CD4-positive, alpha-beta T cell treated with Interleukin-17A for 4 hours (primary cell): ENCODE results near the gene TSSK2.

Experiments used
- DNase-seq: peaks from one replicate; pipeline ENCODE4 v3.0.0-alpha.2; 2020; ENCODE audit warnings: mixed read lengths

The TSSK2 gene

GRCh38 chr22:19172213-19173046 is 41.3 kb downstream of the TSSK2 start:
- no peak for DNase-seq

GRCh38 chr22:19173047-19174035 is 42.2 kb downstream of the TSSK2 start:
- no peak for DNase-seq

GRCh38 chr22:19174106-19175025 is 43.3 kb downstream of the TSSK2 start:
- no peak for DNase-seq

- DNase-seq, result no peak
These were observed 44.0 kb downstream of the TSSK2 start for GRCh38 chr22:19175026-19175601.

- DNase-seq, result no peak
These were observed 44.6 kb downstream of the TSSK2 start for GRCh38 chr22:19175602-19176174.

GRCh38 chr22:19176175-19176643 is 45.1 kb downstream of the TSSK2 start:
- no peak for DNase-seq

GRCh38 chr22:19176732-19177131 is 45.6 kb downstream of the TSSK2 start:
- no peak for DNase-seq

- no peak for DNase-seq
These were observed 46.3 kb downstream of the TSSK2 start for GRCh38 chr22:19177164-19178064.

- peak; percentile 71 for DNase-seq
These were observed 47.1 kb downstream of the TSSK2 start for GRCh38 chr22:19178065-19178656.

GRCh38 chr22:19178657-19179496 is 47.8 kb downstream of the TSSK2 start, which contains the start of gene SLC25A1:
SLC25A1 (minus strand) TSS chr22:19178736; CDS start chr22:19178673, 63 bp downstream.
- DNase-seq, result peak; percentile 95

GRCh38 chr22:19179497-19180048 is 48.5 kb downstream of the TSSK2 start:
- DNase-seq, result peak; percentile 57

GRCh38 chr22:19180234-19180633 is 49.1 kb downstream of the TSSK2 start:
- no peak for DNase-seq

GRCh38 chr22:19180740-19181410 is 49.8 kb downstream of the TSSK2 start:
- no peak for DNase-seq

GRCh38 chr22:19181786-19182471 is 50.8 kb downstream of the TSSK2 start:
- DNase-seq, result no peak
